Measurements from ENCODE around the gene EMCN. TPM values are rescaled to one million over a fixed set of nuclear protein-coding genes. Genes with fewer than 3 reads are reported as not detected.

Gene EMCN
- total RNA-seq, 1 donor from 2014 or later: not detected

DNA sequence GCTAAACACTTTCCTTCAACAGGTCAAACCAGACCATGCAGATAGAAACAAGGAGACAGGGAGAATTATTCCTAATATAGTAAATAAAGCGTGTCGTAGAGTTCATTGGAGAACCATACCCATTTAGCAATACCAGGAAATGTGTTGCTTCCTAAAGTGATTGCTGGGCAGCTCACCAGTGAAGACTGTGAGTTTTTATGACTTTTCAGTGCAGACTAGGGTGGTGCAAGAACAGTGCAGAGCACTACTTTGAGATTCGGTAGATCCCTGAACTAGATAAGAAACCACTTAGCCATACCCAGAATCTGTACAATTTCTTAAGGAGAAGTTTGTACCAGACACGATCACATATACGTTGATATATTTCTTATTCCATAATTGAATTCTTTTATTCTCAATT lies 87.4 kb downstream of the EMCN start:
- no peaks in the 10 kb centered on the region for H3K4me1 ChIP-seq
- Mint-ChIP-seq H3K27ac (no peak overlapping the region), H3K9me3 (peaks cover 5% of the 10 kb centered on the region), H3K4me1 (no peaks in the 10 kb centered on the region), H3K36me3 (no peaks in the 10 kb centered on the region), H3K4me3 (no peak overlapping the region), H3K27me3 (ENCODE audit: insufficient read depth, low read depth) (no peaks in the 10 kb centered on the region)
- no peak overlapping the region for H3K4me2 ChIP-seq
- no peak overlapping the region for H3K9ac ChIP-seq
- H3K9me3 ChIP-seq (ENCODE audit: low read depth): no peaks in the 10 kb centered on the region
- H2AFZ ChIP-seq (replicated peaks): no peak overlapping the region
- H3K4me3 ChIP-seq: no peak overlapping the region
- TF ChIP-seq EZH2phosphoT487 (IDR thresholded peaks at IDR 0.05) (no peak), EZH2 (IDR thresholded peaks at IDR 0.05) (no peak)
- TF ChIP-seq, protein P1, sequence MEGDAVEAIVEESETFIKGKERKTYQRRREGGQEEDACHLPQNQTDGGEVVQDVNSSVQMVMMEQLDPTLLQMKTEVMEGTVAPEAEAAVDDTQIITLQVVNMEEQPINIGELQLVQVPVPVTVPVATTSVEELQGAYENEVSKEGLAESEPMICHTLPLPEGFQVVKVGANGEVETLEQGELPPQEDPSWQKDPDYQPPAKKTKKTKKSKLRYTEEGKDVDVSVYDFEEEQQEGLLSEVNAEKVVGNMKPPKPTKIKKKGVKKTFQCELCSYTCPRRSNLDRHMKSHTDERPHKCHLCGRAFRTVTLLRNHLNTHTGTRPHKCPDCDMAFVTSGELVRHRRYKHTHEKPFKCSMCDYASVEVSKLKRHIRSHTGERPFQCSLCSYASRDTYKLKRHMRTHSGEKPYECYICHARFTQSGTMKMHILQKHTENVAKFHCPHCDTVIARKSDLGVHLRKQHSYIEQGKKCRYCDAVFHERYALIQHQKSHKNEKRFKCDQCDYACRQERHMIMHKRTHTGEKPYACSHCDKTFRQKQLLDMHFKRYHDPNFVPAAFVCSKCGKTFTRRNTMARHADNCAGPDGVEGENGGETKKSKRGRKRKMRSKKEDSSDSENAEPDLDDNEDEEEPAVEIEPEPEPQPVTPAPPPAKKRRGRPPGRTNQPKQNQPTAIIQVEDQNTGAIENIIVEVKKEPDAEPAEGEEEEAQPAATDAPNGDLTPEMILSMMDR (IDR thresholded peaks at IDR 0.05): no peak
- H3K79me2 ChIP-seq (ENCODE audit: low read depth): no peaks in the 10 kb centered on the region
- no peak for DNase-seq (ENCODE audit: low spot score)
- H3K36me3 ChIP-seq: no peaks in the 10 kb centered on the region
- no peaks in the 10 kb centered on the region for H4K20me1 ChIP-seq (ENCODE audit: low read depth)
- H3K27ac ChIP-seq: no peak overlapping the region
- H3K27me3 ChIP-seq: no peaks in the 10 kb centered on the region
- no peaks in the 10 kb centered on the region for H3F3A ChIP-seq (ENCODE audit: low read depth)

DNA sequence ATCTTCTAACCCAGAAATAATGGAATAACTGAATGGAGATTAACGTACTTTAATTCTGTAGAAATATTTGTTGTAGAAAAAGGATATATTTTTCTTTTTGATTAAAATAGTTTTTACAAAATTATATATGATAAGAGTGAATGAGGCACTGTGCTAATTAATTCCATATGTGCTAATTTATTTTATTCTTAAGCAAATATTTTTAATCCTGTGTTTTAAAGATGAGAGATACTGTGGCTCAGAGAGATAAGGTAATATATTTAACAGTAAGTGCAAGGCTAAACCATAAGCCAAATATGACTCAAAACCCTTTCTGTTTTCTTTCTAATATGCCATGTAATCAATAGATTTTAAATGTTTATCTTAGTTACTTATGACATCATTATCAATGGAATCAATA lies 88.2 kb downstream of the EMCN start:
- H3K27me3 ChIP-seq: no peaks in the 10 kb centered on the region
- Mint-ChIP-seq H3K9me3 (peaks cover 5% of the 10 kb centered on the region), H3K4me3 (no peak overlapping the region), H3K27ac (no peak overlapping the region), H3K27me3 (ENCODE audit: insufficient read depth, low read depth) (no peaks in the 10 kb centered on the region), H3K36me3 (no peaks in the 10 kb centered on the region), H3K4me1 (no peaks in the 10 kb centered on the region)
- H3K79me2 ChIP-seq (ENCODE audit: low read depth): no peaks in the 10 kb centered on the region
- no peak overlapping the region for H3K9ac ChIP-seq
- H3K4me3 ChIP-seq: no peak overlapping the region
- no peaks in the 10 kb centered on the region for H3F3A ChIP-seq (ENCODE audit: low read depth)
- H3K27ac ChIP-seq: no peak overlapping the region
- no peaks in the 10 kb centered on the region for H4K20me1 ChIP-seq (ENCODE audit: low read depth)
- no peaks in the 10 kb centered on the region for H3K4me1 ChIP-seq
- no peak overlapping the region for H3K4me2 ChIP-seq
- no peak overlapping the region for H2AFZ ChIP-seq (replicated peaks)
- H3K36me3 ChIP-seq: no peaks in the 10 kb centered on the region
- DNase-seq (ENCODE audit: low spot score): no peak
- TF ChIP-seq, protein P1 (IDR thresholded peaks at IDR 0.05): no peak
- TF ChIP-seq EZH2phosphoT487 (IDR thresholded peaks at IDR 0.05) (no peak), EZH2 (IDR thresholded peaks at IDR 0.05) (no peak)
- H3K9me3 ChIP-seq (ENCODE audit: low read depth): no peaks in the 10 kb centered on the region

DNA sequence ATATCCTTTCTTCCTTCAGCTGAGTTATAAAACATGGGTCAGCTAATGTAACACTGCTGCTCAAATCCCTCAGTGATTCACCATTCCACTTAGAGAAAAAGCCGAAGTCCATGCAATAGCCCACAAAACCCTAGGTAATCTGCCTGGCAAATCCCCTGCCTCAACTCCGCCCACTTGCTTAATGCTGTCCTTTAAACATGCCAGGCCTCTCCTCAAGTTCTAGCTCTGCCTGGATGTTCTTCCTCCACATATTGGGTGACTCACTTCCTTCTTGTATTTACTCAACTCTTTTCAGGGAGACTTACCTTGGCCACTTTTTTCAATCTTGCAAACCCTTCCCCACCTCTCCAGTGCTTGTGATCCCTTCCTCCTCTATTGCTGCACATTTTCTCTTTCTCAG lies 89.8 kb downstream of the EMCN start:
- TF ChIP-seq EZH2 (IDR thresholded peaks at IDR 0.05): no peak
- TF ChIP-seq EZH2phosphoT487 (IDR thresholded peaks at IDR 0.05): no peak
- TF ChIP-seq, protein P1 (IDR thresholded peaks at IDR 0.05): no peak
- H3F3A ChIP-seq (ENCODE audit: low read depth): no peaks in the 10 kb centered on the region
- Mint-ChIP-seq H3K4me3 (no peak overlapping the region), H3K27ac (no peak overlapping the region), H3K9me3 (no peaks in the 10 kb centered on the region), H3K27me3 (ENCODE audit: insufficient read depth, low read depth) (no peaks in the 10 kb centered on the region), H3K4me1 (no peaks in the 10 kb centered on the region), H3K36me3 (no peaks in the 10 kb centered on the region)
- H3K9me3 ChIP-seq (ENCODE audit: low read depth): no peaks in the 10 kb centered on the region
- H3K4me3 ChIP-seq: no peak overlapping the region
- H3K79me2 ChIP-seq (ENCODE audit: low read depth): no peaks in the 10 kb centered on the region
- no peaks in the 10 kb centered on the region for H3K27me3 ChIP-seq
- no peak overlapping the region for H3K27ac ChIP-seq
- no peak for DNase-seq (ENCODE audit: low spot score)
- no peak overlapping the region for H3K4me2 ChIP-seq
- H3K9ac ChIP-seq: no peak overlapping the region
- H3K36me3 ChIP-seq: no peaks in the 10 kb centered on the region
- no peaks in the 10 kb centered on the region for H3K4me1 ChIP-seq
- no peaks in the 10 kb centered on the region for H4K20me1 ChIP-seq (ENCODE audit: low read depth)
- no peak overlapping the region for H2AFZ ChIP-seq (replicated peaks)

All from neural progenitor cell (in vitro differentiated cells).